ES-I3 (cell line): ENCODE results near the gene TIA1.
"Not testable (repeated sequence)": the region's sequence is repeated elsewhere in the genome, so short reads cannot be mapped to it uniquely, and the experiment has no call there.

Experiments used
- H3K36me3 ChIP-seq: 2 replicates; pipeline ENCODE4 v1.6.1; 2013; ENCODE audit warnings: mild to moderate bottlenecking, low read length, control low read depth, moderate library complexity; ENCODE audit not compliant: insufficient read depth
- H3K4me1 ChIP-seq: 2 replicates; pipeline ENCODE4 v1.6.1; 2013; ENCODE audit warnings: mild to moderate bottlenecking, control low read depth, low read length; ENCODE audit not compliant: insufficient read depth
- H3K9ac ChIP-seq: 2 replicates; pipeline ENCODE4 v1.6.1; 2013; ENCODE audit warnings: low read depth, mild to moderate bottlenecking, low read length, moderate library complexity
- H3K9me3 ChIP-seq: 2 replicates; pipeline ENCODE4 v1.6.1; 2013; ENCODE audit warnings: mild to moderate bottlenecking, low read length, moderate library complexity; ENCODE audit not compliant: control insufficient read depth, insufficient read depth

Gene TIA1

DNA sequence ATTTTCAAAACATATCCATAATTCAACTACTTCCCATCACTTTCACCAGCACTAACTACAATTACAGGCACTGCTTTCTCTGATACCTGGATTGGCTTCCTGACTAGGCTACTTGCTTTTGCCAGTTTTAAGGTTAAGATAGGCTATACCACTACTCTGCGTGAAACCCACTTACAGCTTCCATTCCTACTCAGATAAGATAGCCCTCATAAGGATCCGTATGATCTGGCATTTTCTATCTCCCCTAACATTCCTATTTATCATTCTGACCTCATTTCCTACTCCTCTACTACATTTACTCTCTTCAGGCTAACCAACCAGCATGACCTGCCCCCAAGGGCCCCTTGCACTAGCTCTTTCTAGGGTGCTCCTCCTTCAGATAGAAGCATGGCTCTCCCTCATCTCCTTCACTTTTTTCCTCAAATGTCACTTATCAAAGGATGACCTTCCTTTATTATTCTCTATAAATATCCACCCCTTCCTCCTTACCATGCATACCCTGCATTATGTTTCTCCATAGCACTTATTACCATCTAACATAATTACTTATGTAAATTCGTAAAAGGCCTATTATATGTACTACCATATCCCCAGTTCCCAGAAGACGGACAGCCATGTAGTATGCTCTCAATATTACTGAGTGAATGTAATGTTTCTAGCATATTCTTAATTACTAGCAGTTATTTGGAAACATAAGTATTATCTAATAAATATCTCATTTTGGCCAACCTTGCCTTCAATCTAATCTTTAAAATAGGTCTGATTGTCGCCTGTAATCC, 4.4 kb downstream of the TIA1 start:
- Histone ChIP-seq H3K9ac (no peak overlapping the region), H3K4me1 (peaks cover 18% of the 10 kb centered on the region), H3K36me3 (peaks cover 5% of the 10 kb centered on the region), H3K9me3 (no peaks in the 10 kb centered on the region)

DNA sequence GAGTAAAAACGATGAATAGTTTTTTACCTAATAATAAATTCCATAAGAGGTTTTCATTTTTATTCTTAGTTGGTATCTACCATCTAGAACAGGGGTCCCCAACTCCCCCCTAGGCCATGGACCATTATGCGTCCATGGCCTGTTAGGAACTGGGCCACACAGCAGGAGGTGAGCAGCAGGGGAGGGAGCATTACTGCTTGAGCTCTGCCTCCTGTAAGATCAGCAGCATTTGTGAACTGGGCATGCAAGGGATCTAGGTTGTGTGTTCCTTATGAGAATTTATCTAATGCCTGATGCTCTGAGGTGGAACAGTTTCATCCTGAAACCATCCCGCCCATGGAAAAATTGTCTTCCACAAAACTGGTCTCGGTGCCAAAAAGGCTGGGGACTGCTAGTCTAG, 5.9 kb downstream of the TIA1 start:
- no peaks in the 10 kb centered on the region for H3K9me3 ChIP-seq
- H3K36me3 ChIP-seq, result peaks cover 5% of the 10 kb centered on the region
- H3K4me1 ChIP-seq, result peaks cover 18% of the 10 kb centered on the region

DNA sequence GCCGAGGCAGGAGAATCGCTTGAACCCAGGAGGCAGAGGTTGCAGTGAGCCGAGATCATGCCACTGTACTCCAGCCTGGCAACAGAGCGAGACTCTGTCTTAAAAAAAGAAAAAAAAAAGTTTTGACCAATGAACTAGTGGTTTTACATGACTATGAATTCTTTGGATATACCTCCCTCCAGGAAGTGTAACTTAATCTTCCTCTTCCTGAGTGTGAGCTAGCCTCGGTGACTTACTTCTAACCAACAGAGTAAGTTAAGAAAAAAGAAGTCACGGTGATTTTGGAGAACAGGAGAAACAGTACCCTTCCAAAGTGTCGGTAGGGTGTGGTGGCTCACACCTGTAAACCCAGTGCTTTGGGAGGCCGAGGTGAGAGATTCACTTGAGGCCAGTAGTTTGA, 7.1 kb downstream of the TIA1 start:
- H3K36me3 ChIP-seq, result peaks cover 5% of the 10 kb centered on the region
- no peaks in the 10 kb centered on the region for H3K9me3 ChIP-seq
- peaks cover 17% of the 10 kb centered on the region for H3K4me1 ChIP-seq
- no peak overlapping the region for H3K9ac ChIP-seq

More for the DNA sequence above, 5.9 kb downstream of the TIA1 start:
- no peak overlapping the region for H3K9ac ChIP-seq

DNA sequence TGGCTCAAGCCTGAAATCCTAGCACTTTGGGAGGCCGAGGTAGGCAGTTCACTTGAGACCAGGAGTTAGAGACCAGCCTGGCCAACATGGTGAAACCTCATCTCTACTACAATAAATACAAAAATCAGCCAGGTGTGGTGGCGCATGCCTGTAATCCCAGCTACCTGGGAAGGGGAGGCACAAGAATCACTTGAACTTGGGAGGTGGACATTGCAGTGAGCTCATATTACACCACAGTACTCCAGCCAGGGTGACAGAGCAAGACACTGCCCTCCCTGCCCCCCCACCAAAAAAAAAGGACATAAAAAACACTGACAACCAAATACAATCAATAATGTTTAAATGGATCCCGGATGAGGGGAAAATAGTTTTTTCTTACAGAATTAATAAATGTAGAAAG, 7.8 kb downstream of the TIA1 start:
- Histone ChIP-seq H3K36me3 (peaks cover 5% of the 10 kb centered on the region), H3K4me1 (peaks cover 14% of the 10 kb centered on the region; the same call in 1 of the 2 replicates), H3K9me3 (no peaks in the 10 kb centered on the region), H3K9ac (no peak overlapping the region)

DNA sequence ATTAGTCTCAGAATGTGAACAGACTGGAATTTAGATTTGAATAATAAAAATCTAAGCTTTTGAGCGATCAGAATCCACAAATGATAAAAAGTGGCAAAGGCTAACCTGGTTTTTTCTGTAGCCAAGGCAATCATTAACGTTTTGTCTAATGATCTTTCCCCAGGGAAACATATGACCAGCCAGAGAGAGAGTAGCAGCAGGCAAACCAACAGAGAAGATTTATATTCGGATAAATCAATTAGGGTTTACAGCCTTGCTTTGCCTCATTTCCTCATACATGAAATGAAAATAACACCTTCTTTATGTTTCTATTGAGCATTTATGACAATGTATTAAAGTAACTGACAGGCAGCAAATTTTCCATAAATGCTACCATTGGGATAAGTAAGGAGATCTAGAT, 14.5 kb downstream of the TIA1 start:
- Histone ChIP-seq H3K4me1 (no peaks in the 10 kb centered on the region), H3K36me3 (peaks cover 20% of the 10 kb centered on the region), H3K9ac (no peak overlapping the region), H3K9me3 (no peaks in the 10 kb centered on the region)

DNA sequence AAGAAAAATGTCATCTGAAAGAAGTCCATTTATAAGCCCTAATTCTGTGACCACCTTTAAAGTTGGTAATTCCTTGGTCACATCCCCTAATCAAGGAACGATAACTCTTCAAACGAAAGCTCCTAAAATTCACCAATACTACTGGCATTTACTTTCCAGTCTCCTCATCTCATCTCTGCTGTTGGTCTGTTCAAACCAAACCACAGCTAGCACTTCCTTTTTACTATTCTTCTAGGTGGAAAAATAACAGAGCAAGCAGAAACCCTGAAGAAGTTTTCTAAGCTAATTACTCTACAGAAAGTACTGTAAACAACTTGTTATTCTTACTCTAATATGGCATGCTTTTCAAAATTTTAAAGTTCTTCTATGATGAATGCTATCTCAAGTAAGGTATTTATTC, 21.6 kb downstream of the TIA1 start:
- H3K36me3 ChIP-seq, result peaks cover 36% of the 10 kb centered on the region
- no peak overlapping the region for H3K9ac ChIP-seq
- no peaks in the 10 kb centered on the region for H3K4me1 ChIP-seq
- H3K9me3 ChIP-seq, result no peaks in the 10 kb centered on the region

DNA sequence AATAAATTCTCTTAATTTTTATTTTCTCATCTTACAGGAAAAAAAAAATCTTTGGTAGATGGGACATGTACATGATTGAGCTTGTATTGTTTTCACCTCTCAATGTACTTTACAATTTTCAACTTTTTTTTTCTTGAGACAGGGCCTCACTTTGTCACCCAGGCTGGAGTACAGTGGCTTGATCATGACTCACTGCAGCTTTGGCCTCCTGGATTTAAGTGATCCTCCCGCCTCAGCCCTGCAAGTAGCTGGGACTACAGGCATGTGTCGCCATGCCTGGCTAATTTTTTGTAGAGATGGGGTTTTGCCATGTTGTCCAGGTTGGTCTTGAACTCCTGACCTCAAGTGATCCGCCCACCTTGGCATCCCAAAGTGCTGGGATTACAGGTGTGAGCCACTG, 25.1 kb downstream of the TIA1 start:
- H3K9ac ChIP-seq, H3K4me1 ChIP-seq: not testable (repeated sequence)
- peaks cover 42% of the 10 kb centered on the region for H3K36me3 ChIP-seq

DNA sequence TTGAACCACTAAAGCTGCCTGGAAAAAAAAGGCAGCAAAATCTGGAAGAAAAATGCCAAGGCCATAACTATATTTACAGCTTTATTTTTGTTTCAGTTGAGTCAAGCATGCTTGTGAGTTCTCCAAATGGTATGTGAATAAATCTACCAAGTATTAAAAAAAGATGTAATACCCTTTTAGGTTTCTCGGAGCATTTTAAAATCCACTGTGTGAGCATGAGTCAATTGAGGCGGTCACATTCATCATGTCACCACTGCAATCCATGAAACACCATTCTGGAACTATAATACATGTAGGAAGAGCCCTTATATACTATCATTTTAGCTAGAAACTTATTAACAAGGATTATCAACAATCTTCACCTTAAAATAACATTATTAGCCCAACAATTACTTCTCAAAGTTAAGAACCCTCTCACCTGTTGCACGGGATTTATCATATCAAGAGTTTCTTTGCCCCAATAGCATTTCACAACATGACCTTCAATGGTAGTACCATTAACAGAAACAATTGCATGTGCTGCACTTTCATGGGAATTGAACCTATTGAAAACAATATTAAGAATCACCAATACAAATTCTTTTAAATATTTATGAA, 33.4 kb downstream of the TIA1 start:
- no peaks in the 10 kb centered on the region for H3K4me1 ChIP-seq
- no peaks in the 10 kb centered on the region for H3K9me3 ChIP-seq
- peaks cover 45% of the 10 kb centered on the region for H3K36me3 ChIP-seq
- no peak overlapping the region for H3K9ac ChIP-seq

More for the DNA sequence above, 25.1 kb downstream of the TIA1 start:
- not testable (repeated sequence) for H3K9me3 ChIP-seq

DNA sequence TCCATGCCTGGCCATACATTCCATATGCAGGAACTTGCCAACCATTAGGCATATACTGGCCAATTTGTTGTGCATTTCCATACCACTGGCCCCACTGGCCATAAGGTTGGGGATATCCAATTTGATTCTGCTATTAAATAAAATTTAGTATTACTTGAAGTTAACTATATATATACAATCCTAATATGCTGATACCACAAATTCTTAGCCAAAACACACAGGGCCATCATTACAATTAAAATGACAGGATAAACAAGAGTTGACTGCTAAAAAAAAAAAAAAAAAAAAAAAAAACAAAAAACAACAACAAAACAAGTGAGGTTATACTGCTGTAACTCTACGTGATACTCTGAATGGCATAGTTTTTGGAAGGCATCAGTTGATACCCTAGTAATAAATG, 34.1 kb downstream of the TIA1 start:
- Histone ChIP-seq H3K9ac (no peak overlapping the region), H3K9me3 (no peaks in the 10 kb centered on the region), H3K36me3 (peaks cover 38% of the 10 kb centered on the region), H3K4me1 (no peaks in the 10 kb centered on the region)

DNA sequence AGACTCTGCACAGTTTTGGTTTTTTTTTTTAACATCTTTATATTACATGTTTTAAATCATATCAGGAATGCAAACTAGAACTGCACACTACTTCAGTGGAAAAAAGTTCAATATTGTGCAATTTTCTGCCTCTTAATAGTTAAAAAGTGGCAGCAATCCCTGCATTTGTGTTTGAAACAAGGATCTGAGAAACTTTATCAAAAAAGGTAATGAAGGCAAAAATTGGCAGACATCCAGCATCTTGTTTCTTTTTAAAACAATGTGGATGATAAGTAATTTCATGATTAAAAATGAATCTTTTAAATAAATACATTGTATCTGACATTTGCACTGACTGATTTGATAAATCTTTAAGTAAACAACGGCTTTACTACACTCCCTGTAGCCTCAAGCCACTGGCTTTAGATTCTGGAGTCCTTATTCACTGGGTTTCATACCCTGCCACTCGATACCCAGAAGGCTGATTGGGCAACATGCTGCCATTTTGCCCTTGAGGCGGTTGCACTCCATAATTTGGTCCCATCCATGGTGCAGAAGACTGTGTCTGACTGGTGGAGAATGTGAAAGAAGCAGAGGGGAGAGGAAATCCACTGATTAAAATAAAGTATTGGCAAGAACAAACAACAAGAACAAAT, 36.0 kb downstream of the TIA1 start:
- no peaks in the 10 kb centered on the region for H3K4me1 ChIP-seq
- no peaks in the 10 kb centered on the region for H3K9me3 ChIP-seq

DNA sequence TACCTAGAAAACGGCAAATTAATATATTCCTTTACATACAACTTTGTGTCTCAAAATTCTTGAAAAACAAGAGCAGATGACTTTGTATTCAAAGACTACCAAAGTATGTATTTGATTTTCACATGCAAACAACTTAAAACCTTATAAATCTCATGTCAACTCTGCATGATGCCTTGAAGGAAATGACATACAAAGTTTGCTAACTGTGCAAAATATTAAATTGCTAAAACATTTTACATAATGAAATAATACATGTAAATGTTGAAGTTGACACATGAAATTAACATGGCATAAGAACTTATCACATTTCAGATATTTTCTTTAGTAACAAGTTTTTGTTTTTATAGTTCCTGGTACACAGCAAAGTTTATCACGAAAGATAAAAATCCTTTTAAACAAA, 36.8 kb downstream of the TIA1 start:
- H3K9ac ChIP-seq, result no peak overlapping the region
- H3K4me1 ChIP-seq, result no peaks in the 10 kb centered on the region
- no peaks in the 10 kb centered on the region for H3K9me3 ChIP-seq
- peaks cover 21% of the 10 kb centered on the region for H3K36me3 ChIP-seq

More for the DNA sequence above, 36.0 kb downstream of the TIA1 start:
- peaks cover 25% of the 10 kb centered on the region for H3K36me3 ChIP-seq
- H3K9ac ChIP-seq, result no peak overlapping the region

DNA sequence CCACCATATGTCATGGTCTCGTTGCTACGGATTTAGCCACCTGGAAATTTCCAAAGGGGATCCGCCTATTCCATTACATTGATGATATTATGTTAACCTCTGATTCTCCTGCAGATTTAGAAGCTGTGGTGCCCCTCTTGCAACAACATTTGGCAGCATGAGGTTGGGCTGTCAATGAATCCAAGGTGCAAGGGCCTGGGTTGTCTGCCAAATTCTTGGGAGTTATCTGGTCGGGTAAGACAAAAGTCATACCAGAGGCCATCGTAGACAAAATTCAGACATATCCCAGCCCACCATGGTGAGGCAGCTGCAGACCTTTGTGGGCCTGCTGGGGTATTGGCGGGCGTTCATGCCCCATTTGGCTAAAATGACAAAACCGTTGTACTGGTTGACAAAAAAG, 44.0 kb downstream of the TIA1 start:
- Histone ChIP-seq H3K9ac (no peak overlapping the region), H3K36me3 (no peaks in the 10 kb centered on the region), H3K9me3 (no peaks in the 10 kb centered on the region), H3K4me1 (no peaks in the 10 kb centered on the region)

DNA sequence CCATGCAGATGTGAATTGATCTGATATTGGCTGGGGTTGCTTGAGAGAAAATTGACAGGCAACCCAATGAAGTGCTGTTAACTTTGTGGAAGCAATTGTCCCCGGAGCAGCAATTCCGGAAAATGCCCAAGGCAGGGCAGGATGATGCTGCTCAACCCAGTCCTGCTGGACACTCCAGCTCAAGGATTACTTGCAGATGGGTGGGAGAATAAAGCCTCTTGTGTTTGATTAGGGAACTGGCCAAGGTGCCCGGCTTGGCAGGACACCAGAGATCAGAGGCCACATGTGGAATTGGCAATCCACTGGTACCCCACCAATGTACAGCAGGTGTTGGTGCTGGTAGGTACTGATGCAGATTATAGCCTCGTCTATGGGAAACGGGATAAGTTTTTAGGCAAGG, 45.3 kb downstream of the TIA1 start:
- Histone ChIP-seq H3K36me3 (no peaks in the 10 kb centered on the region), H3K4me1 (no peaks in the 10 kb centered on the region), H3K9me3 (no peaks in the 10 kb centered on the region), H3K9ac (no peak overlapping the region)

DNA sequence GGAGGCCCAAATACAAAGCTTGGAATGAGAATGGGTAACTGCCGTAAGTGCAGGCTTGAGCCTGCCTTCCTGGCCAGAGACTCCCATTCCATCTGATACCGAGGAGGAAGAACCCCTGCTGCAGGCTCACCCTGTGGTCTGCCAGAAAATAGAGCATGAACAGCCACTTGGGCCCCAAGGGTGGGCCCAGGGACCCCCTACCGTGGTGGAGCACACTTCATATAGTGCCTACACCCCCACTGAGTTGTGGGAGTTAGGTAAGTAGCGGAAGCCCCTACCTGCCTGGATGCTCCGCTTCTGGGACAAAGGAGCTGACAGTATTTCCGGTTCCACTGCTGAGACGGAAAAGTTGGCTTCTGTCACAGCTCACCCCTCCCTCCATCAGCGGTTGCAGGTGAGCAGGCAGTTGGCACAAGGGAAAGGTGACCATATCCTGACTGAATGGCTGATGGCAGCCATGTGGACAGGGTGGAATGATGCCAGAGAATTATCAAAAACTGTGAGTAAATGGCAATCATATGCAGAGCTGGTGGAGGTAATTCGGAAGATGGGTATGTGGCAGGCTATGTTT, 46.1 kb downstream of the TIA1 start:
- no peak overlapping the region for H3K9ac ChIP-seq
- H3K9me3 ChIP-seq, result no peaks in the 10 kb centered on the region
- no peaks in the 10 kb centered on the region for H3K4me1 ChIP-seq
- no peaks in the 10 kb centered on the region for H3K36me3 ChIP-seq

DNA sequence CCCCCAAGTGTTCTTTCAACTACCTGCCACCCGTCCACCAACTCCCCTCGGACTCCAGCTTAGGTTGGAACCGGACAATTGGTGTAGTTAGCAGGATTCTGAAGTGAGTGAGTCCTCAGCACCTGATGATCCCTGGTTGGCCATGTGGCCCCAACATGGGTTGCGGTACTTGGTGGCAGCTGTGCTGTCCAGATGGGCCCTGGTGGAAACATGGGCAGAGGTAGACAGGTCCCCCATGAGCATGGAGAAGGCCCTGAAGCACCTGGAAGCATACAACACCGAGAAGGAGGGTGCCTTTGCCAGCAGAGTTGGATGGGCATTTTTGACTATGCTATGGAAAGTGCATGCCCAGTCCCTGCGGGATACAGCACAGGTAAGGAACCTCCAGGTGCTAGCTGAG, 46.6 kb downstream of the TIA1 start:
- Histone ChIP-seq H3K36me3 (no peaks in the 10 kb centered on the region), H3K9me3 (no peaks in the 10 kb centered on the region), H3K4me1 (no peaks in the 10 kb centered on the region), H3K9ac (no peak overlapping the region)
